ENCODE measurements around the gene MGMT. TPM values are rescaled to one million over a fixed set of nuclear protein-coding genes. Genes with fewer than 3 reads are reported as not detected.

MGMT gene
- total and polyA plus RNA-seq, 2 donors (not counting 3 experiments of a cell fraction or from before 2014, with no cell fraction given) = 15.0 to 15.2 TPM

DNA sequence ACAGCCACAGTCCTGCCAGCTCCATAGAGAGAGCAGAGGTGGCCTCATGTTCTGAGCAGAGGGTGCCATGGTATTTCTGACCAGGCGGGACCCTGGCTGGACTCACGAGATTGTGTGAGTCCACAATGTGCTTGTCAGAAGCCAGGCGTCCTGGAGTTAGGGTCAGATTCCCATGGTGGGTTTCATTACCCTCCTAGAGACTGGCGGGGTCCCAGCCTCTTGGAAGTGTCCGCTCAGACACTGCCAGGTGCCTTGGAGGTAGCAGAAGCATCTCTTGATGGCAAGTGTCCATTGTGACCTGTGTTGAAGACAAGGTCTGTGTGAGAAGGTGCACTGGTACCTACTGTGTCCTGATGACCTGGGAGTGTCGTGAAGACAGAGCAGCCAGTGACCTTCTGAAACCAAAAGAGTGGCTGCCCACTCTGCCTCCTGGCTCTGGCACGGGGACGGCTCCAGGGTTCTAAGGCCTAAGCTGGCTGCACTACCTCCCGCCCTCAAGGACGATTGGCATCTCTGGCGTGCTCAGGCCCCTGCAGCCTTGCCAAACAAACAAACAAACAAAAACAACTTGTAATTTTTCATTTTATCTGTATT, 56.8 kb downstream of the MGMT start:
- Histone ChIP-seq H3K27me3 (ENCODE audit: control insufficient read depth in 2 of 2, insufficient read depth in 2 of 2, low read length in 2 of 2) (no peaks in the 10 kb centered on the region), H4K20me1 (replicated peaks; ENCODE audit: control insufficient read depth, extremely low read depth, insufficient read depth, low read length) (no peaks in the 10 kb centered on the region), H3K36me3 (ENCODE audit: control insufficient read depth in 2 of 2, extremely low read depth in 1 of 2, insufficient read depth in 2 of 2, low read length in 2 of 2) (no peaks in the 10 kb centered on the region), H3K27ac (ENCODE audit: insufficient read depth, low read depth, low read length) (no peak overlapping the region), H3K9ac (replicated peaks; ENCODE audit: extremely low read depth, insufficient read depth, low read length) (no peak overlapping the region), H3K4me1 (ENCODE audit: control insufficient read depth, extremely low read depth, insufficient read depth, low read length) (no peaks in the 10 kb centered on the region), H3K4me3 (replicated peaks in 1 of 3; ENCODE audit: insufficient read depth in 1 of 3, low read depth in 1 of 3, low read length in 3 of 3) (no peak overlapping the region), H3K4me2 (ENCODE audit: insufficient read depth, low read length) (no peak overlapping the region), H3K9me1 (replicated peaks; ENCODE audit: control insufficient read depth, extremely low read depth, insufficient read depth, low read length) (no peaks in the 10 kb centered on the region), H2AFZ (ENCODE audit: low read depth, low read length) (no peak overlapping the region), H3K9me3 (replicated peaks; ENCODE audit: control insufficient read depth, insufficient read depth, low read length) (no peaks in the 10 kb centered on the region), H3K79me2 (ENCODE audit: control insufficient read depth, insufficient read depth, low read length) (no peaks in the 10 kb centered on the region)
- no peak for TF ChIP-seq POLR2AphosphoS5 (IDR thresholded peaks at IDR 0.05; ENCODE audit: insufficient read depth, low read depth, low read length)
- TF ChIP-seq FOS (IDR thresholded peaks at IDR 0.05; ENCODE audit: borderline replicate concordance, insufficient read depth, low read length) = no peak
- TF ChIP-seq EZH2 (IDR thresholded peaks at IDR 0.05; ENCODE audit: borderline replicate concordance, low read depth, low read length, severe bottlenecking) = no peak
- TF ChIP-seq POLR2A (IDR thresholded peaks at IDR 0.05; ENCODE audit: low read depth, low read length) = no peak
- TF ChIP-seq, protein P1, sequence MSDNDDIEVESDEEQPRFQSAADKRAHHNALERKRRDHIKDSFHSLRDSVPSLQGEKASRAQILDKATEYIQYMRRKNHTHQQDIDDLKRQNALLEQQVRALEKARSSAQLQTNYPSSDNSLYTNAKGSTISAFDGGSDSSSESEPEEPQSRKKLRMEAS (IDR thresholded peaks at IDR 0.05; ENCODE audit: insufficient read depth, insufficient read length) = no peak
- TF ChIP-seq, protein P2, sequence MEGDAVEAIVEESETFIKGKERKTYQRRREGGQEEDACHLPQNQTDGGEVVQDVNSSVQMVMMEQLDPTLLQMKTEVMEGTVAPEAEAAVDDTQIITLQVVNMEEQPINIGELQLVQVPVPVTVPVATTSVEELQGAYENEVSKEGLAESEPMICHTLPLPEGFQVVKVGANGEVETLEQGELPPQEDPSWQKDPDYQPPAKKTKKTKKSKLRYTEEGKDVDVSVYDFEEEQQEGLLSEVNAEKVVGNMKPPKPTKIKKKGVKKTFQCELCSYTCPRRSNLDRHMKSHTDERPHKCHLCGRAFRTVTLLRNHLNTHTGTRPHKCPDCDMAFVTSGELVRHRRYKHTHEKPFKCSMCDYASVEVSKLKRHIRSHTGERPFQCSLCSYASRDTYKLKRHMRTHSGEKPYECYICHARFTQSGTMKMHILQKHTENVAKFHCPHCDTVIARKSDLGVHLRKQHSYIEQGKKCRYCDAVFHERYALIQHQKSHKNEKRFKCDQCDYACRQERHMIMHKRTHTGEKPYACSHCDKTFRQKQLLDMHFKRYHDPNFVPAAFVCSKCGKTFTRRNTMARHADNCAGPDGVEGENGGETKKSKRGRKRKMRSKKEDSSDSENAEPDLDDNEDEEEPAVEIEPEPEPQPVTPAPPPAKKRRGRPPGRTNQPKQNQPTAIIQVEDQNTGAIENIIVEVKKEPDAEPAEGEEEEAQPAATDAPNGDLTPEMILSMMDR (IDR thresholded peaks at IDR 0.05; ENCODE audit: extremely low read depth in 1 of 2, insufficient read depth in 1 of 2, low read depth in 1 of 2, low read length in 2 of 2) = no peak
- TF ChIP-seq GATA2 (IDR thresholded peaks at IDR 0.05; ENCODE audit: insufficient read depth, insufficient read length, low read depth, low read length) = no peak
- TF ChIP-seq JUN (IDR thresholded peaks at IDR 0.05; ENCODE audit: borderline replicate concordance, insufficient read depth, insufficient read length, low read depth) = no peak
- TF ChIP-seq MYC (IDR thresholded peaks at IDR 0.05; ENCODE audit: low read depth, low read length) = no peak
- no TSS peak for BruUV-seq (replicated peaks)
- DNase-seq (ENCODE audit: low read depth, low spot score) = no peak
- no peak for FAIRE-seq
- intact Hi-C loops (cut with micrococcal nuclease) = no loop called here
- ChIA-PET CTCF (no interaction called here), POLR2A (no interaction called here)
- dilution Hi-C loops (cut with MboI; ENCODE audit: extremely low pct_ligation_motif_present, low sequenced_read_pairs) = no loop called here
